ENCODE results near the gene TNFRSF8.

TNFRSF8 gene

GRCh38 chr1:12114916-12115315 lies 51.8 kb downstream of the TNFRSF8 start:
- no peak for ATAC-seq (ENCODE audit: low read depth)
- H3K4me1 ChIP-seq (ENCODE audit: insufficient read depth, poor library complexity, severe bottlenecking), result no peaks in the 10 kb centered on the region
- TF ChIP-seq CTCF (IDR thresholded peaks at IDR 0.05; ENCODE audit: poor library complexity, severe bottlenecking), result no peak

GRCh38 chr1:12121212-12122003 lies 58.3 kb downstream of the TNFRSF8 start:
- peaks cover 3% of the 10 kb centered on the region for H3K27me3 ChIP-seq (ENCODE audit: insufficient read depth, poor library complexity, severe bottlenecking)
- no peak for TF ChIP-seq CTCF (IDR thresholded peaks at IDR 0.05; ENCODE audit: poor library complexity, severe bottlenecking)
- no peak overlapping the region for H3K27ac ChIP-seq (ENCODE audit: poor library complexity, severe bottlenecking)
- no peak for ATAC-seq (ENCODE audit: low read depth)
- no peaks in the 10 kb centered on the region for H3K36me3 ChIP-seq (ENCODE audit: low read depth)
- no peaks in the 10 kb centered on the region for H3K9me3 ChIP-seq (ENCODE audit: severe bottlenecking)
- DNase-seq (ENCODE audit: low spot score), result no peak
- no peak overlapping the region for H3K4me3 ChIP-seq (ENCODE audit: severe bottlenecking)
- H3K4me1 ChIP-seq (ENCODE audit: insufficient read depth, poor library complexity, severe bottlenecking), result no peaks in the 10 kb centered on the region

More at GRCh38 chr1:12114916-12115315, 51.8 kb downstream of the TNFRSF8 start:
- H3K4me3 ChIP-seq (ENCODE audit: severe bottlenecking), result no peak overlapping the region
- DNase-seq (ENCODE audit: low spot score), result no peak
- H3K36me3 ChIP-seq (ENCODE audit: low read depth), result no peaks in the 10 kb centered on the region
- no peaks in the 10 kb centered on the region for H3K27me3 ChIP-seq (ENCODE audit: insufficient read depth, poor library complexity, severe bottlenecking)
- no peak overlapping the region for H3K27ac ChIP-seq (ENCODE audit: poor library complexity, severe bottlenecking)
- H3K9me3 ChIP-seq (ENCODE audit: severe bottlenecking), result no peaks in the 10 kb centered on the region

GRCh38 chr1:12123172-12123571 lies 60.1 kb downstream of the TNFRSF8 start:
- no peak overlapping the region for H3K27ac ChIP-seq (ENCODE audit: poor library complexity, severe bottlenecking)
- no peaks in the 10 kb centered on the region for H3K36me3 ChIP-seq (ENCODE audit: low read depth)
- DNase-seq (ENCODE audit: low spot score) (no peak), ATAC-seq (ENCODE audit: low read depth) (no peak)
- H3K27me3 ChIP-seq (ENCODE audit: insufficient read depth, poor library complexity, severe bottlenecking), result peaks cover 3% of the 10 kb centered on the region
- no peak for TF ChIP-seq CTCF (IDR thresholded peaks at IDR 0.05; ENCODE audit: poor library complexity, severe bottlenecking)
- H3K4me1 ChIP-seq (ENCODE audit: insufficient read depth, poor library complexity, severe bottlenecking), result no peaks in the 10 kb centered on the region
- no peak overlapping the region for H3K4me3 ChIP-seq (ENCODE audit: severe bottlenecking)
- H3K9me3 ChIP-seq (ENCODE audit: severe bottlenecking), result no peaks in the 10 kb centered on the region

- TF ChIP-seq CTCF (IDR thresholded peaks at IDR 0.05; ENCODE audit: poor library complexity, severe bottlenecking), result peak; percentile 95
- Histone ChIP-seq H3K4me1 (ENCODE audit: insufficient read depth, poor library complexity, severe bottlenecking) (no peaks in the 10 kb centered on the region), H3K27me3 (ENCODE audit: insufficient read depth, poor library complexity, severe bottlenecking) (peaks cover 3% of the 10 kb centered on the region), H3K9me3 (ENCODE audit: severe bottlenecking) (no peaks in the 10 kb centered on the region), H3K27ac (ENCODE audit: poor library complexity, severe bottlenecking) (no peak overlapping the region), H3K36me3 (ENCODE audit: low read depth) (no peaks in the 10 kb centered on the region), H3K4me3 (ENCODE audit: severe bottlenecking) (no peak overlapping the region)
- DNase-seq (ENCODE audit: low spot score), result no peak
- ATAC-seq (ENCODE audit: low read depth), result peak; percentile 44; the same call in 2 of the 3 replicates
Observed at GRCh38 chr1:12124693-12125421, 61.8 kb downstream of the TNFRSF8 start.

Measured in RWPE2 (cell line).